Stimulated activated CD8-positive, alpha-beta memory T cell treated with anti-CD3 and anti-CD28 coated beads, Interleukin-7, amount 100 ng/mL, for 24 hours (primary cell): Measurements from ENCODE around the gene CX3CR1.

Source experiments
- DNase-seq: peaks from one replicate; pipeline ENCODE4 v3.0.0-alpha.2; 2020; ENCODE audit warnings: low read depth

The CX3CR1 gene

DNA sequence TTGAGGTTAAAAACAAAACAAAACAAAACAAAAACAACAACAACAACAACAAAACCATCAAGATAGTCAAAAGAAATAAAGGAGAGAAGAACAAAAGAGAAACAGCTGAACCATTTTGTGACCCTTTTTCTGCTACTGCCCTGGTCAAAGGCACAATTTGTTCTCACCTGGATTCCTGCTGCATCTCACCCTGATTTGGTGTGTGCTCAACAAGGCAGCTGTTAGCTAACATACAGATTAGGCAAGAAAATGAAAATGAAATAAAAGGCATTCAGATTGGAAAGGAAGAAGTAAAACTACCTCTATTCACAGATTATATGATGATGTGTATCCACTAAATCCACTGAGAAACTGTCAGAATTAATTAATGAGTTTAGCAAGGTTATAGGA lies 58.7 kb downstream of the CX3CR1 start:
- no peak for DNase-seq

DNA sequence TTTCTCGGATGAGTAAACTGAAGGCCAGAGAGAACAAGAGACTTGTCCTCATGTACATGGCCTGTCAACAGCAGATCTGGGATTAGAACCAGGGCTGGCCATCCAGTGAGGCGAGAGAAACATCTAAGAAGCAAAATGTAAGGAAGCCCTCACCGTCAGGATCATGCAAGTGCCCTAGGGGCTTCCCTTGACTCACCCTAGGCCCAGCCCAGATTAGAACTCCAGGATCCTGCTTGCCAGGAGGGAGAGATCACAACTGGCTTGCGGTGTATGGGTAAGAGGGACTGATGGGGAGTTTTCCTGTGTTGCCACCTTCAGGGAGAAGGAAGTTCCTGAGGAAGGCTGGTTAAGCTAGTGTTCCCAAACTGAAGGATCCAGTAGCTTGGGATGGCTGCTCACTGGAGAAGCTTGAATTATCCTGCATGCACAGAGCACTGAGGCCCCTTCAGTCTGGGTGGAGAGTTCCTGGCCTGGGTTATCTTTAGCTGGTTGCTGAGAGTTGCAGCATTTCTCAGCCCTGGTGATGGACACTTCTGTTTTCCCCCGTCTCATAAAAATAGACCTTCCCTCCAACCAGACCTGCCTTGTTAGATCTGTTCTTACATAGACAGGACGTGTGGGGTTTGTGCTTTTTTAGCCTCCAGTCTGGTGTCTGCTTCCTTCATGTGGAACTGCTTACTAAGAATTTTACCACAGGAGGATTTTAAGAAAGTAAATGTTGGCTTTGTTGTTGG lies 59.3 kb downstream of the CX3CR1 start:
- no peak for DNase-seq

DNA sequence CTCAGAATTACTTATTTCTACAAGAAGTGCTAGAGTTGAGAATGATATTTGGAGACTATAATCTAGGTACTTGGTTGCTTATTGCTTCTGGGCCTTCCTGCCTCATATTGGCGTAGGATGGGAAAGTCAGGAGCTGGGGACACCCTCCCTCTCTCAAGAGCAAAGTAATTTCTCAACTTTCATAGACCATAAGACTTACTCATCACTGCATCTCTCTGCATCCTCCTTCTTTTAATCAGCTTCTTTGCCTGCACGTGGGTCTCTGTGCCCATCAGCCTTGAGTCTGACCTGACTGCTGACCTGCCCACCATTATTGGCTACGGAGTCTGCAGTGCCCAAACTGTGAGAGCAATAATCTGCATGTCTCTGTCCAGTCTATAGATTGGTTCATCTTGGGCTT lies 60.1 kb downstream of the CX3CR1 start:
- no peak for DNase-seq

DNA sequence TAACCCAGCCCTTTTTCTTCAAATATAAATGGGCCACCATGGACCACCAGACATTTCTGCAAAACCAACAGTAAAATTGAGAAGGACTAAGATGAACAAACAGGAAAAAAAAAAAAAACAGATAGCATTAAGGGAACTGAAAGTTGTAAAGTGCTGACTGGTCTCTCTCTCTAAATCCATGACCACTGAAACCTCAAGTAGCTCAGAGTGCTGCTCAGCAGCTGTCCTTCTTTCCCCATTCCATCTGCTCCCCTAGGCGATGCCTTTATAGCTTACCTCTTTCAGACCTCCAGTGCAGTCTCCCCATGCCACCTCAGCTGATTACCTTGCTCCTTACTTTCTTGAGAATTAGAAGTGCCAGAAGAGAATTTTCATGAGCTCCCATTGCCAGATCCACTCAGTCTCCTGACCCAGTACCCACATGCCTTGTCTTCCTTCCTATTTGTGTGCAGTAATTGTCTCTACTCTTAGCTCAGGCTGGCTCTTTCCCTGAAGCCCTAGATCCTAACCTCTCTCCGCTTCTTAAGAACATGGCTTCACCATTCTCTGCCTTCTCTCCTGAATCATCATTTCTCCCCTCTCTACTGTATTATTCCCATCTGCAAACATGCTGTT lies 63.6 kb downstream of the CX3CR1 start:
- DNase-seq: no peak

DNA sequence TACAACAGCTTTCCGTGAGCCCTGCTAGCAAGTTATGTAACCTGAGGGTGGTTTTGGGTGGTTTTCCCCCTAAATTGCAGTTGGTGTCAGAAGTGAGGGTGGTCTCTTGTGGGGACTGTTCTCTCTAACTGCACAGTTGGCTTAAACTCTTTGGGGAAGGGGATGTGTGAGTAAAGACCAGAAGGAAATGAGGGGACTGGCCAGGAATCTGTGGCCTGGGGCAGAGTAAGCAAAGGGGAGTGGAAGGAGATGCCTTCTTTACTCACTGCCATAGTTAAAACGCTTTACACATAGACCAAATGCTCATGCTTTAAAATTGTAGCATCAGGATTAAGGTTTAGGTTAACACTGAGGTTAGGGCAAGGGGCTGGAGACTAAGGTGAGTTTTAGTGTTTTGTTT lies 66.2 kb downstream of the CX3CR1 start:
- no peak for DNase-seq
